ENCODE data around the gene MOB2. TPM values are rescaled to one million over a fixed set of nuclear protein-coding genes. Genes with fewer than 3 reads are reported as not detected.

Gene MOB2
- total RNA-seq, 4 donors from 2014 or later: 34.7 to 50.4 (median 40.5) TPM

DNA sequence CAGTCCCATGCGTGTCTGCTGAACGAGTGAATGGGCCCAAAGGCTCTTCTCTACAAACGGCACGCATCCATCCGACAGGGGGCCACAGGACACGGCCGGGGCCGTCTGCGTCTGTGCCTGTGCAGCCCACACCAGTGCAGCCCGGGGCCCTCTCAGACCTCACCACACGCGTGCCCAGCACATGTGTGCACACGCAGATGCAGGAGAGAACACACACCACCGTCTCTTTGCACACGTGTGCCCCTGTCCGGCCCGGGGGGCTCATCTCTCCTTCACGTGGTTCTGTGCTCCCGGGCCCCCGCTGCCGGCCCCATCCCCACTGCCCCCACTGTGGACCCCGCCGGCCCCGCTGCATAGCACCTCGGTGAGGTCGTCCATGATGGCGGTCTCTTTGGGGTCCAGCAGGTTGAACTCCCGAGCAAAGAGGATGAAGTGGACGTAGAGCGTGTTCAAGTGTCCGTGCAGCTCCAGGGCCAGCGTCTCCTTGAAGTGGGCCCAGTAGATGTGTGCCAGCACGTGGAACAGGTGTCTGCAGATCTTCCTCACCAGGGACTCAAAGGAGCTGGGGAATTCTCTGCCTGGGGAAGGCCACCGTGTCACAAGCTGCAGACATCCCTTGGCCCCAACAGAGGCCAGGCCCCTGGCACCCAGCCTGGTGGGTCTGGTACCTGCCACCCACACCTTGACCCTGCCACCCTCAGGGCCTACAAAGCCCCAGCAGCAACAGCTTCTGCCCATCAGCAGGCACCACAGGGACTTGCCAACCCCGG, 16.5 kb downstream of the MOB2 start:
- H3K27me3 ChIP-seq: no peaks in the 10 kb centered on the region
- peaks cover 0 to 61% (median 0%) of the 10 kb centered on the region in 3 donors for H3K36me3 ChIP-seq
- no peak overlapping the region for H3K27ac ChIP-seq
- no peaks in the 10 kb centered on the region for H3K4me1 ChIP-seq
- no peak for DNase-seq
- H3K9me3 ChIP-seq: no peaks in the 10 kb centered on the region
- no peak for TF ChIP-seq POLR2A (IDR thresholded peaks at IDR 0.05)
- TF ChIP-seq, protein P1, sequence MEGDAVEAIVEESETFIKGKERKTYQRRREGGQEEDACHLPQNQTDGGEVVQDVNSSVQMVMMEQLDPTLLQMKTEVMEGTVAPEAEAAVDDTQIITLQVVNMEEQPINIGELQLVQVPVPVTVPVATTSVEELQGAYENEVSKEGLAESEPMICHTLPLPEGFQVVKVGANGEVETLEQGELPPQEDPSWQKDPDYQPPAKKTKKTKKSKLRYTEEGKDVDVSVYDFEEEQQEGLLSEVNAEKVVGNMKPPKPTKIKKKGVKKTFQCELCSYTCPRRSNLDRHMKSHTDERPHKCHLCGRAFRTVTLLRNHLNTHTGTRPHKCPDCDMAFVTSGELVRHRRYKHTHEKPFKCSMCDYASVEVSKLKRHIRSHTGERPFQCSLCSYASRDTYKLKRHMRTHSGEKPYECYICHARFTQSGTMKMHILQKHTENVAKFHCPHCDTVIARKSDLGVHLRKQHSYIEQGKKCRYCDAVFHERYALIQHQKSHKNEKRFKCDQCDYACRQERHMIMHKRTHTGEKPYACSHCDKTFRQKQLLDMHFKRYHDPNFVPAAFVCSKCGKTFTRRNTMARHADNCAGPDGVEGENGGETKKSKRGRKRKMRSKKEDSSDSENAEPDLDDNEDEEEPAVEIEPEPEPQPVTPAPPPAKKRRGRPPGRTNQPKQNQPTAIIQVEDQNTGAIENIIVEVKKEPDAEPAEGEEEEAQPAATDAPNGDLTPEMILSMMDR (IDR thresholded peaks at IDR 0.05): no peak
- no peak overlapping the region for H3K4me3 ChIP-seq

DNA sequence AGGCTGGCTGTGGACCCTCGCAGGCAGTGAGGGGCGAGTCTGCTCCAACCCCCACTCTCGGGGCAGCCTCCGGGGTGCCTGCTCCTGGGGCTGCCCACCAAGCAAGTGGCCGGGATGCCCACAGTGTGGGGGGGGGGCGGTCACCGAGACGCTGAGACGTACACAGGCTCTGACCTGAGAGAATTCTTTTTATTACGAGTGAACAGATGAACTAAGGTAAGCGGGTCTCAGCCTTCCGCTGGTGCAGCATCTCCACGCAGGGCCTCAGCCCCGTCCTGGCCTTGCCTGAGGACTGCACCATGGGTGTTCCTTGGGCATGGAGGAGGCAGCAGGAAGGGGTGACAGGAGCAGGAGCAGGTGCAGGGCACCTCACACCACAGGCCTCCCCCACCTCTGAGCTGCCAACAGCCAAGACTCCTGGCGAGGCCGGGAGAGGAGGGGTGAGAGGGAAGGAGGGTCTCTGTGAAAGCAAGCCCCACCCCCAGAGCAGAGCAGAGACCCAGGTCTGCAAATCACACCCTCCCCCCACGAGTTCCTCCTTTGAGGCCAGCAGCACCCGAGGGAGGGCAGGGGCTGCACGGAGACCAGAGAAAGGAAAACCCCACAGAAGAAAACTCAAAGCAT, 17.2 kb downstream of the MOB2 start:
- Histone ChIP-seq H3K36me3 (peaks cover 0 to 57% (median 0%) of the 10 kb centered on the region in 3 donors), H3K27me3 (no peaks in the 10 kb centered on the region), H3K27ac (no peak overlapping the region), H3K4me3 (no peak overlapping the region), H3K4me1 (no peaks in the 10 kb centered on the region), H3K9me3 (no peaks in the 10 kb centered on the region)
- no peak for TF ChIP-seq POLR2A (IDR thresholded peaks at IDR 0.05)
- TF ChIP-seq, protein P1 (IDR thresholded peaks at IDR 0.05): no peak
- no peak for DNase-seq

DNA sequence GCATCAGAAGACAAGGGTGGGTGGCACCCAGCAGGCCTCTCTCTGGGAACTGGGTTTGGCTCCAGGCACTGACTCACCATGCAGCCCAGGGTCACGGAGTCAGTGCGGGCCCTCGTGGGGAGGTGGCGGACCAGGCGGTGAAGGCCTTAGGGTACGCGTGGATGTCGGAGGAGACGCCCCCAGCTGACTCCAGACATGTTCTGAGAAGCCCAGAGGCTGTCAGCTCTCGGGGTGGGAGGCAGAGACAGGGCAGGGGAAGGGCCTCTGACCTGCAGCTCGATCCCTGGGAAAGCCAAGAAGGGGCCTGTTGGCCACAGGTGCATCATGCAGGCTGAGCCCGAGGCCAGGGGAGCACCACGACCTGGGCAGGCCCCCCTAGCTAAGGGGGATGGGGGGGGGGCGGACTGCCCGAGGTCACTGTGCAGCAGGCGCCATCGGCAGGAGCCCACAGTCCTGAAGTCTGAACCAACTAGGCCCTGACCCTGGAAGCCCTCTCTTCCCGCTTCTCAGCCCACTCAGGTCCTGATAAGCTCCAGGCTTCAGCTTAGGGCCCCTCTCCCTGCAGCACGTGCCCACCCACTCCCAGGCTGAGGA, 18.0 kb downstream of the MOB2 start:
- no peak for DNase-seq
- H3K4me1 ChIP-seq: no peaks in the 10 kb centered on the region
- no peaks in the 10 kb centered on the region for H3K9me3 ChIP-seq
- H3K27me3 ChIP-seq: no peaks in the 10 kb centered on the region
- H3K27ac ChIP-seq: no peak overlapping the region
- H3K4me3 ChIP-seq: no peak overlapping the region
- TF ChIP-seq POLR2A (IDR thresholded peaks at IDR 0.05): no peak
- TF ChIP-seq, protein P1 (IDR thresholded peaks at IDR 0.05): no peak
- H3K36me3 ChIP-seq: peaks cover 0 to 50% (median 0%) of the 10 kb centered on the region in 3 donors

DNA sequence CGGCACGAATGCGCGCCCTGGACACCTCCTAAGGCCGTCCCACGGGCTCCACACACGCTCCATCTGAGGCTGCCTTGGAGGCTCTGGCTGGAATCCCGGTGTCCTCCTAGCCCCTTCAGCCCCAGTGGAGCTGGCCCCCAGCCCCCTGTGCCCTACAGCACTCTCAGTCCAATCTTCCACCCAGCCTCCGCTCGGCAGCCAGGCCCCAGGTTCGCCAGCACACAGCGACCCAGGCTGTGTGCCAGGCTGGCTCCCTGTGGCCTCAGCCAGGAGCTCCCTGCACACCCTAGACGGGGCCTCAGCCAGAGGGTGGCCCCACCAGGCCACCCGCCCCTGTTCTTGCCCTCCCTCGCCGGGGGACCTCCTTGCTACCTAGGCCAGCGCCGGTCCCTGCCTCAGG, 18.6 kb downstream of the MOB2 start:
- H3K4me1 ChIP-seq: no peaks in the 10 kb centered on the region
- H3K27me3 ChIP-seq: no peaks in the 10 kb centered on the region
- H3K9me3 ChIP-seq: no peaks in the 10 kb centered on the region
- DNase-seq: no peak
- peaks cover 0 to 44% (median 0%) of the 10 kb centered on the region in 3 donors for H3K36me3 ChIP-seq
- H3K27ac ChIP-seq: no peak overlapping the region
- no peak overlapping the region for H3K4me3 ChIP-seq
- no peak for TF ChIP-seq POLR2A (IDR thresholded peaks at IDR 0.05)
- TF ChIP-seq, protein P1 (IDR thresholded peaks at IDR 0.05): no peak

DNA sequence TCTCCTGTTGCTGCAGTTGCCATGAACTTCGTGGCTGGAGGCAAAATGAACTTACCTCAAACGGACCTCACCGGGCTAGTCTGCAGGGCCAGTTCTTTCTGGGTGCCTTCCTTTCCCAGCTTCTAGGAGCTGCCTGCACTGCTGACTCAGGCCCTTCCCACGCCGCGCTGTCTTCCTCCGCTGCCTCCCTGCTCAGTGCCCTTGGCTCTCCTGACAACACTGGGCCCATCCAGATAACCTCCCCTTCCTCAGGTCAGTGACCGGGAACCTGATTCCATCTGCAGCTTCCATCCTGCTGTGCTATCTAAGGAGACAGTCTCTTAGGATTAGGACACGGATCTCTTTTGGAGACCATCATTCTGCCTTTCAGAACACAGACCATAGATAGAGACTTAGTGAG, 19.3 kb downstream of the MOB2 start:
- no peak for DNase-seq
- no peaks in the 10 kb centered on the region for H3K9me3 ChIP-seq
- no peak overlapping the region for H3K27ac ChIP-seq
- no peak overlapping the region for H3K4me3 ChIP-seq
- peaks cover 0 to 37% (median 0%) of the 10 kb centered on the region in 3 donors for H3K36me3 ChIP-seq
- no peaks in the 10 kb centered on the region for H3K27me3 ChIP-seq
- no peaks in the 10 kb centered on the region for H3K4me1 ChIP-seq
- TF ChIP-seq, protein P1 (IDR thresholded peaks at IDR 0.05): no peak
- TF ChIP-seq POLR2A (IDR thresholded peaks at IDR 0.05): no peak

Measured in Peyer's patch (tissue), 4 donors.